ENCODE data around the gene AUH. TPM values are rescaled to one million over a fixed set of nuclear protein-coding genes. Genes with fewer than 3 reads are reported as not detected.

Gene AUH
- total RNA-seq, 1 donor from 2014 or later, result 14.0 TPM

GRCh38 chr9:91333551-91333950 is 28.2 kb downstream of the AUH start:
- H3K4me3 Mint-ChIP-seq, result no peak overlapping the region
- TF ChIP-seq CTCF (IDR thresholded peaks at IDR 0.05), result no peak
- ChIA-PET POLR2A (no interaction called here), CTCF (no interaction called here)
- H3K27ac Mint-ChIP-seq, result no peak overlapping the region
- ATAC-seq (ENCODE audit: low read depth), result no peak
- no peaks in the 10 kb centered on the region for H3K27me3 Mint-ChIP-seq
- no peaks in the 10 kb centered on the region for H3K4me1 Mint-ChIP-seq
- peaks cover 4% of the 10 kb centered on the region for H3K9me3 Mint-ChIP-seq
- intact Hi-C loops (cut with micrococcal nuclease), result no loop called here
- DNase-seq, result no peak
- peaks cover 39% of the 10 kb centered on the region for H3K36me3 Mint-ChIP-seq (ENCODE audit: low read depth)

GRCh38 chr9:91332546-91333231 is 29.0 kb downstream of the AUH start:
- ChIA-PET POLR2A (no interaction called here), CTCF (no interaction called here)
- no peak for ATAC-seq (ENCODE audit: low read depth)
- H3K4me3 Mint-ChIP-seq, result no peak overlapping the region
- no peaks in the 10 kb centered on the region for H3K27me3 Mint-ChIP-seq
- peaks cover 6% of the 10 kb centered on the region for H3K9me3 Mint-ChIP-seq
- no peak for DNase-seq
- intact Hi-C loops (cut with micrococcal nuclease), result no loop called here
- TF ChIP-seq CTCF (IDR thresholded peaks at IDR 0.05), result no peak
- H3K27ac Mint-ChIP-seq, result no peak overlapping the region
- no peaks in the 10 kb centered on the region for H3K4me1 Mint-ChIP-seq
- peaks cover 39% of the 10 kb centered on the region for H3K36me3 Mint-ChIP-seq (ENCODE audit: low read depth)

GRCh38 chr9:91331849-91332248 is 29.9 kb downstream of the AUH start:
- ChIA-PET POLR2A (no interaction called here), CTCF (no interaction called here)
- no peak overlapping the region for H3K4me3 Mint-ChIP-seq
- intact Hi-C loops (cut with micrococcal nuclease), result no loop called here
- H3K36me3 Mint-ChIP-seq (ENCODE audit: low read depth), result peaks cover 41% of the 10 kb centered on the region
- H3K4me1 Mint-ChIP-seq, result no peaks in the 10 kb centered on the region
- ATAC-seq (ENCODE audit: low read depth), result no peak
- DNase-seq, result no peak
- no peak overlapping the region for H3K27ac Mint-ChIP-seq
- TF ChIP-seq CTCF (IDR thresholded peaks at IDR 0.05), result no peak
- H3K27me3 Mint-ChIP-seq, result no peaks in the 10 kb centered on the region
- peaks cover 11% of the 10 kb centered on the region for H3K9me3 Mint-ChIP-seq

GRCh38 chr9:91328186-91328585 is 33.5 kb downstream of the AUH start:
- H3K9me3 Mint-ChIP-seq, result peaks cover 11% of the 10 kb centered on the region
- ATAC-seq (ENCODE audit: low read depth) (no peak), DNase-seq (no peak)
- H3K4me3 Mint-ChIP-seq, result no peak overlapping the region
- no peak for TF ChIP-seq CTCF (IDR thresholded peaks at IDR 0.05)
- no peaks in the 10 kb centered on the region for H3K4me1 Mint-ChIP-seq
- ChIA-PET POLR2A (no interaction called here), CTCF (no interaction called here)
- H3K27ac Mint-ChIP-seq, result no peak overlapping the region
- no peaks in the 10 kb centered on the region for H3K27me3 Mint-ChIP-seq
- intact Hi-C loops (cut with micrococcal nuclease), result no loop called here
- H3K36me3 Mint-ChIP-seq (ENCODE audit: low read depth), result peaks cover 48% of the 10 kb centered on the region

GRCh38 chr9:91321691-91322090 is 40.0 kb downstream of the AUH start:
- intact Hi-C loops (cut with micrococcal nuclease), result no loop called here
- Mint-ChIP-seq H3K4me3 (no peak overlapping the region), H3K9me3 (no peaks in the 10 kb centered on the region), H3K27ac (no peak overlapping the region), H3K4me1 (peaks cover 5% of the 10 kb centered on the region), H3K27me3 (no peaks in the 10 kb centered on the region), H3K36me3 (ENCODE audit: low read depth) (peaks cover 49% of the 10 kb centered on the region)
- DNase-seq, result no peak
- no peak for ATAC-seq (ENCODE audit: low read depth)
- CTCF ChIA-PET, result no interaction called here
- POLR2A ChIA-PET, result no interaction called here
- TF ChIP-seq CTCF (IDR thresholded peaks at IDR 0.05), result no peak

Measured in activated B cell treated with CpG ODN at 0.5 μM for 24 hours (primary cell).